HepG2 (cell line): ENCODE measurements around the gene PSAP. TPM values are rescaled to one million over a fixed set of nuclear protein-coding genes. Genes with fewer than 3 reads are reported as not detected.

Experiments used
- CAMTA2 ChIP-seq: sonication (generic); formaldehyde crosslinking; IDR thresholded peaks from 2 replicates; pipeline ENCODE4 v1.4.0; 2020; ENCODE audit warnings: mild to moderate bottlenecking, missing genetic modification reagents, borderline replicate concordance
- CBX2 ChIP-seq, 2 experiments: fragments of 200-600 bp in 1 of 2; sonication (generic); formaldehyde crosslinking in 1 of 2; IDR thresholded peaks; 2 replicates each; pipeline versions ENCODE4 v1.7.0 to v1.8.1; 2018 to 2022; ENCODE audit warnings: low read depth in 2 of 2, low read length in 1 of 2, mild to moderate bottlenecking in 1 of 2, missing genetic modification reagents in 1 of 2
- DR1 ChIP-seq: sonication (generic); formaldehyde crosslinking; IDR thresholded peaks from 2 replicates; pipeline ENCODE4 v1.8.0; 2021; ENCODE audit warnings: mild to moderate bottlenecking, missing genetic modification reagents, inconsistent platforms
- HOXA7 ChIP-seq: sonication (generic); formaldehyde crosslinking; IDR thresholded peaks from 2 replicates; pipeline ENCODE4 v1.8.1; 2022; ENCODE audit warnings: mild to moderate bottlenecking, missing genetic modification reagents, moderate library complexity
- KAT7 ChIP-seq: IDR thresholded peaks from 2 replicates; pipeline ENCODE4 v1.6.1; 2018; ENCODE audit warnings: borderline replicate concordance, missing compliant biosample characterization
- MTA3 ChIP-seq: sonication (generic); formaldehyde crosslinking; IDR thresholded peaks from 2 replicates; pipeline ENCODE4 v1.4.0; 2020; ENCODE audit warnings: missing genetic modification reagents
- PAF1 ChIP-seq: IDR thresholded peaks from 2 replicates; pipeline ENCODE4 v1.6.1; 2016; ENCODE audit warnings: missing genetic modification reagents, missing compliant biosample characterization
- RBM22 ChIP-seq: fragments of 200-400 bp; formaldehyde crosslinking; optimal IDR thresholded peaks from 2 replicates; pipeline ENCODE3; 2017; ENCODE audit warnings: mild to moderate bottlenecking, low read length, moderate library complexity
- SALL1 ChIP-seq: sonication (generic); formaldehyde crosslinking; IDR thresholded peaks from 2 replicates; pipeline ENCODE4 v1.8.0; 2022; ENCODE audit warnings: mild to moderate bottlenecking, missing genetic modification reagents
- SNAPC2 ChIP-seq: sonication (generic); formaldehyde crosslinking; IDR thresholded peaks from 2 replicates; pipeline ENCODE4 v1.8.1; 2022; ENCODE audit warnings: mild to moderate bottlenecking, missing genetic modification reagents
- SP140L ChIP-seq: sonication (generic); formaldehyde crosslinking; IDR thresholded peaks from 2 replicates; pipeline ENCODE4 v1.4.0; 2020; ENCODE audit warnings: missing genetic modification reagents, borderline replicate concordance
- WIZ ChIP-seq: sonication (generic); formaldehyde crosslinking; IDR thresholded peaks from 2 replicates; pipeline ENCODE4 v1.5.1; 2020; ENCODE audit warnings: mild to moderate bottlenecking, missing genetic modification reagents
- ZNF615 ChIP-seq: sonication (generic); formaldehyde crosslinking; IDR thresholded peaks from 2 replicates; pipeline ENCODE4 v1.5.0; 2020; ENCODE audit warnings: mild to moderate bottlenecking, missing genetic modification reagents, borderline replicate concordance
- ZNF629 ChIP-seq: sonication (generic); formaldehyde crosslinking; conservative IDR thresholded peaks from 2 replicates; pipeline ENCODE4 v1.5.0; 2020; ENCODE audit warnings: missing genetic modification reagents
- polyA plus RNA-seq, 8 experiments: library from polyadenylated mRNA; depleted of rRNA in 3 of 8; stranded (reverse) in 7 of 8; unstranded in 1 of 8; fragments of >200 nt; fragmentation: Illumina TruSeq in 4 of 8; extraction: Trizol in 4 of 8; gene quantifications; 2 replicates each; pipeline versions ENCODE4 v1.2.1 to v1.2.3, GENCODE V29; 2011 to 2016; ENCODE audit warnings: low read depth in 4 of 8, missing spikeins in 1 of 8, mixed read lengths in 1 of 8; ENCODE audit not compliant: insufficient read depth in 1 of 8
- total RNA-seq, 5 experiments: library from RNA; depleted of rRNA; stranded (reverse); fragments of >200 nt; fragmentation: Illumina TruSeq; extraction: Trizol; gene quantifications; 2 replicates each; pipeline ENCODE4 v1.2.3, GENCODE V29; 2016; ENCODE audit warnings: low read depth in 1 of 5
- TF ChIP-seq, protein P1 (sequence below): sonication (generic); formaldehyde crosslinking; IDR thresholded peaks from 2 replicates; pipeline ENCODE4 v1.9.0; 2022; ENCODE audit warnings: missing genetic modification reagents, mild to moderate bottlenecking, borderline replicate concordance
- TF ChIP-seq, protein P2 (sequence below): sonication (generic); formaldehyde crosslinking; conservative IDR thresholded peaks from 2 replicates; pipeline ENCODE4 v1.8.0; 2022; ENCODE audit warnings: mild to moderate bottlenecking, moderate library complexity, missing genetic modification reagents
- TF ChIP-seq, protein P3 (sequence below): sonication (generic); formaldehyde crosslinking; IDR thresholded peaks from 2 replicates; pipeline ENCODE4 v1.5.0; 2020; ENCODE audit warnings: mild to moderate bottlenecking, missing genetic modification reagents, moderate library complexity
- TF ChIP-seq, protein P4 (sequence below): sonication (generic); formaldehyde crosslinking; IDR thresholded peaks from 2 replicates; pipeline ENCODE4 v1.4.0; 2020; ENCODE audit warnings: missing genetic modification reagents
- TF ChIP-seq, protein P5 (sequence below): IDR thresholded peaks from 2 replicates; pipeline ENCODE4 v1.6.1; 2018; ENCODE audit warnings: missing genetic modification reagents

Gene PSAP
- total and polyA plus RNA-seq, 2 of the 13 experiments (the other 11 are each of a cell fraction or from before 2014, with no cell fraction given): 323 to 643 TPM

DNA sequence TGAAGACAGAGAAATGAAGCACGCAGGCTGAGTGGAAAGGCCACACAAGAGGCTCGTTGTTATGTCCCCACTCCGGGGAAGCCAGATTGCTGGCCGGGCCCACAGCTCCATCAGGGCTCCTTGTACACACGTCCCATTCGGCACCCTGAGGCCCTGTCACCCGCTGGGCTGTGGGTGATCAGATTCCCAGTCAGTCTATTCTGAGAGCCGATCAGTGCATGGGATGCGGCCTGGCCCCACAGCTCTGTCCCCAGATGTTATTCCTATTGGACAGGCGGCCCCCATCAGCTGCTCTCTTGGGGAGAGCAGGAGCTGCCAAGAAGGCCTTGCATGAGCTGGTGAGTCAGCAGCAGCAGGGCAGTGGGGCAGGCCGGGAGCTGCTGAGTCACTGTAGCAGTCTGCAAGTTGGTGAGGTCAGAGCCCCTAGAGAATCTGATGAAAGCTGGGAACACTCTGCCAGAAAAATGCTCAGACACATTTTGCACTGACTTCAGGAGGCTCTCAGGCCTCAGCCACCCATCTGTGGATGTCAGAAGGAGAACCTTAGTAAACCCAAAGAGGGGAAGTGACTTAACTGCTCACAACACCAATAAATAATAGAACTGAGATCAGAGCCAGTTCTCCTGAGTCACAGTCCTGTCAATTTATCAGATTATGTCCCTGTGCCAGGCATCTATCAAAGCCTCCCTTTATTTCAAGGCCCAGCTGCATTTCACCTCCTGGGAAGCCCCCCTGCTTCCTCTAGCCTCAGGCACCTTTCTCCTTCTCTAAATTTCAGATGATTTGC is 9.4 kb upstream of the PSAP start (continued):
- TF ChIP-seq, protein P1, sequence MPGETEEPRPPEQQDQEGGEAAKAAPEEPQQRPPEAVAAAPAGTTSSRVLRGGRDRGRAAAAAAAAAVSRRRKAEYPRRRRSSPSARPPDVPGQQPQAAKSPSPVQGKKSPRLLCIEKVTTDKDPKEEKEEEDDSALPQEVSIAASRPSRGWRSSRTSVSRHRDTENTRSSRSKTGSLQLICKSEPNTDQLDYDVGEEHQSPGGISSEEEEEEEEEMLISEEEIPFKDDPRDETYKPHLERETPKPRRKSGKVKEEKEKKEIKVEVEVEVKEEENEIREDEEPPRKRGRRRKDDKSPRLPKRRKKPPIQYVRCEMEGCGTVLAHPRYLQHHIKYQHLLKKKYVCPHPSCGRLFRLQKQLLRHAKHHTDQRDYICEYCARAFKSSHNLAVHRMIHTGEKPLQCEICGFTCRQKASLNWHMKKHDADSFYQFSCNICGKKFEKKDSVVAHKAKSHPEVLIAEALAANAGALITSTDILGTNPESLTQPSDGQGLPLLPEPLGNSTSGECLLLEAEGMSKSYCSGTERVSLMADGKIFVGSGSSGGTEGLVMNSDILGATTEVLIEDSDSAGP: peak; percentile 37; the same call in 1 of the 2 replicates
- TF ChIP-seq ZNF615: no peak
- TF ChIP-seq WIZ (CRISPR knock-in tag): no peak
- TF ChIP-seq HOXA7 (CRISPR knock-in tag): no peak
- TF ChIP-seq DR1: no peak
- no peak for TF ChIP-seq MTA3 (CRISPR knock-in tag)
- no peak for TF ChIP-seq PAF1
- TF ChIP-seq, protein P2, sequence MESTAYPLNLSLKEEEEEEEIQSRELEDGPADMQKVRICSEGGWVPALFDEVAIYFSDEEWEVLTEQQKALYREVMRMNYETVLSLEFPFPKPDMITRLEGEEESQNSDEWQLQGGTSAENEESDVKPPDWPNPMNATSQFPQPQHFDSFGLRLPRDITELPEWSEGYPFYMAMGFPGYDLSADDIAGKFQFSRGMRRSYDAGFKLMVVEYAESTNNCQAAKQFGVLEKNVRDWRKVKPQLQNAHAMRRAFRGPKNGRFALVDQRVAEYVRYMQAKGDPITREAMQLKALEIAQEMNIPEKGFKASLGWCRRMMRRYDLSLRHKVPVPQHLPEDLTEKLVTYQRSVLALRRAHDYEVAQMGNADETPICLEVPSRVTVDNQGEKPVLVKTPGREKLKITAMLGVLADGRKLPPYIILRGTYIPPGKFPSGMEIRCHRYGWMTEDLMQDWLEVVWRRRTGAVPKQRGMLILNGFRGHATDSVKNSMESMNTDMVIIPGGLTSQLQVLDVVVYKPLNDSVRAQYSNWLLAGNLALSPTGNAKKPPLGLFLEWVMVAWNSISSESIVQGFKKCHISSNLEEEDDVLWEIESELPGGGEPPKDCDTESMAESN (CRISPR knock-in tag): no peak
- no peak for TF ChIP-seq KAT7
- TF ChIP-seq, protein P3, sequence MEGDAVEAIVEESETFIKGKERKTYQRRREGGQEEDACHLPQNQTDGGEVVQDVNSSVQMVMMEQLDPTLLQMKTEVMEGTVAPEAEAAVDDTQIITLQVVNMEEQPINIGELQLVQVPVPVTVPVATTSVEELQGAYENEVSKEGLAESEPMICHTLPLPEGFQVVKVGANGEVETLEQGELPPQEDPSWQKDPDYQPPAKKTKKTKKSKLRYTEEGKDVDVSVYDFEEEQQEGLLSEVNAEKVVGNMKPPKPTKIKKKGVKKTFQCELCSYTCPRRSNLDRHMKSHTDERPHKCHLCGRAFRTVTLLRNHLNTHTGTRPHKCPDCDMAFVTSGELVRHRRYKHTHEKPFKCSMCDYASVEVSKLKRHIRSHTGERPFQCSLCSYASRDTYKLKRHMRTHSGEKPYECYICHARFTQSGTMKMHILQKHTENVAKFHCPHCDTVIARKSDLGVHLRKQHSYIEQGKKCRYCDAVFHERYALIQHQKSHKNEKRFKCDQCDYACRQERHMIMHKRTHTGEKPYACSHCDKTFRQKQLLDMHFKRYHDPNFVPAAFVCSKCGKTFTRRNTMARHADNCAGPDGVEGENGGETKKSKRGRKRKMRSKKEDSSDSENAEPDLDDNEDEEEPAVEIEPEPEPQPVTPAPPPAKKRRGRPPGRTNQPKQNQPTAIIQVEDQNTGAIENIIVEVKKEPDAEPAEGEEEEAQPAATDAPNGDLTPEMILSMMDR: no peak
- no peak for TF ChIP-seq RBM22
- peak; percentile 70 for TF ChIP-seq SALL1 (CRISPR knock-in tag)
- 0 out of 2 replicates have a peak, but pooled peaks have one; percentile 46 for TF ChIP-seq SP140L (CRISPR knock-in tag)
- TF ChIP-seq, protein P4, sequence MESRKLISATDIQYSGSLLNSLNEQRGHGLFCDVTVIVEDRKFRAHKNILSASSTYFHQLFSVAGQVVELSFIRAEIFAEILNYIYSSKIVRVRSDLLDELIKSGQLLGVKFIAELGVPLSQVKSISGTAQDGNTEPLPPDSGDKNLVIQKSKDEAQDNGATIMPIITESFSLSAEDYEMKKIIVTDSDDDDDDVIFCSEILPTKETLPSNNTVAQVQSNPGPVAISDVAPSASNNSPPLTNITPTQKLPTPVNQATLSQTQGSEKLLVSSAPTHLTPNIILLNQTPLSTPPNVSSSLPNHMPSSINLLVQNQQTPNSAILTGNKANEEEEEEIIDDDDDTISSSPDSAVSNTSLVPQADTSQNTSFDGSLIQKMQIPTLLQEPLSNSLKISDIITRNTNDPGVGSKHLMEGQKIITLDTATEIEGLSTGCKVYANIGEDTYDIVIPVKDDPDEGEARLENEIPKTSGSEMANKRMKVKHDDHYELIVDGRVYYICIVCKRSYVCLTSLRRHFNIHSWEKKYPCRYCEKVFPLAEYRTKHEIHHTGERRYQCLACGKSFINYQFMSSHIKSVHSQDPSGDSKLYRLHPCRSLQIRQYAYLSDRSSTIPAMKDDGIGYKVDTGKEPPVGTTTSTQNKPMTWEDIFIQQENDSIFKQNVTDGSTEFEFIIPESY: no peak
- TF ChIP-seq, protein P5, sequence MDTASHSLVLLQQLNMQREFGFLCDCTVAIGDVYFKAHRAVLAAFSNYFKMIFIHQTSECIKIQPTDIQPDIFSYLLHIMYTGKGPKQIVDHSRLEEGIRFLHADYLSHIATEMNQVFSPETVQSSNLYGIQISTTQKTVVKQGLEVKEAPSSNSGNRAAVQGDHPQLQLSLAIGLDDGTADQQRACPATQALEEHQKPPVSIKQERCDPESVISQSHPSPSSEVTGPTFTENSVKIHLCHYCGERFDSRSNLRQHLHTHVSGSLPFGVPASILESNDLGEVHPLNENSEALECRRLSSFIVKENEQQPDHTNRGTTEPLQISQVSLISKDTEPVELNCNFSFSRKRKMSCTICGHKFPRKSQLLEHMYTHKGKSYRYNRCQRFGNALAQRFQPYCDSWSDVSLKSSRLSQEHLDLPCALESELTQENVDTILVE (CRISPR knock-in tag): 0 out of 2 replicates have a peak, but pooled peaks have one; percentile 54
- TF ChIP-seq CAMTA2 (CRISPR knock-in tag): no peak
- no peak for TF ChIP-seq CBX2 (IDR thresholded peaks at IDR 0.05; ENCODE audit: low read depth, low read length)
- TF ChIP-seq CBX2 (CRISPR knock-in tag; IDR thresholded peaks at IDR 0.05; ENCODE audit: low read depth): no peak
- TF ChIP-seq SNAPC2 (CRISPR knock-in tag): no peak
- no peak for TF ChIP-seq ZNF629 (CRISPR knock-in tag)
